Stomach (tissue), 4 donors: Measurements from ENCODE around the gene CIAO2B.

Experiments used
- POLR2A ChIP-seq, 4 donors: fragments of 450-650 bp; IDR thresholded peaks; one replicate each; pipeline ENCODE4 v1.6.1; 2016; ENCODE audit warnings: antibody characterized with exemption in 4 of 4, control low read depth in 2 of 4, mild to moderate bottlenecking in 1 of 4, moderate library complexity in 1 of 4
- TF ChIP-seq, protein P1 (sequence below), 7 experiments: fragments of 450-650 bp in 4 of 7; fragments of 200-600 bp in 3 of 7; sonication (generic) in 3 of 7; IDR thresholded peaks; one replicate each; pipeline ENCODE4 v1.5.1; 2016 to 2019; ENCODE audit warnings: antibody characterized with exemption in 7 of 7, control low read depth in 2 of 7, mild to moderate bottlenecking in 1 of 7

GRCh38 chr16:66882702-66883101, 51.5 kb downstream of the CIAO2B start:
- TF ChIP-seq, protein P1, sequence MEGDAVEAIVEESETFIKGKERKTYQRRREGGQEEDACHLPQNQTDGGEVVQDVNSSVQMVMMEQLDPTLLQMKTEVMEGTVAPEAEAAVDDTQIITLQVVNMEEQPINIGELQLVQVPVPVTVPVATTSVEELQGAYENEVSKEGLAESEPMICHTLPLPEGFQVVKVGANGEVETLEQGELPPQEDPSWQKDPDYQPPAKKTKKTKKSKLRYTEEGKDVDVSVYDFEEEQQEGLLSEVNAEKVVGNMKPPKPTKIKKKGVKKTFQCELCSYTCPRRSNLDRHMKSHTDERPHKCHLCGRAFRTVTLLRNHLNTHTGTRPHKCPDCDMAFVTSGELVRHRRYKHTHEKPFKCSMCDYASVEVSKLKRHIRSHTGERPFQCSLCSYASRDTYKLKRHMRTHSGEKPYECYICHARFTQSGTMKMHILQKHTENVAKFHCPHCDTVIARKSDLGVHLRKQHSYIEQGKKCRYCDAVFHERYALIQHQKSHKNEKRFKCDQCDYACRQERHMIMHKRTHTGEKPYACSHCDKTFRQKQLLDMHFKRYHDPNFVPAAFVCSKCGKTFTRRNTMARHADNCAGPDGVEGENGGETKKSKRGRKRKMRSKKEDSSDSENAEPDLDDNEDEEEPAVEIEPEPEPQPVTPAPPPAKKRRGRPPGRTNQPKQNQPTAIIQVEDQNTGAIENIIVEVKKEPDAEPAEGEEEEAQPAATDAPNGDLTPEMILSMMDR (IDR thresholded peaks at IDR 0.05), result no peak
- no peak for TF ChIP-seq POLR2A (IDR thresholded peaks at IDR 0.05)
